HG03342 (cell line): ENCODE data around the gene CENPB.

Experiments used
- ATAC-seq: cut with Tn5 transposase; IDR thresholded peaks from one replicate; pipeline ENCODE4 v1.9.1; 2021; ENCODE audit warnings: mild to moderate bottlenecking, moderate library complexity; ENCODE audit not compliant: unreplicated experiment

The CENPB gene

GRCh38 chr20:3767427-3768341, 18.9 kb downstream of the CENPB start, which contains the start of gene ADISSP:
ADISSP (minus strand) TSS chr20:3767753; CDS start chr20:3760100, 7,653 bp downstream.
- ATAC-seq, result peak; percentile 93

GRCh38 chr20:3767110-3767426, 19.5 kb downstream of the CENPB start:
- ATAC-seq, result no peak

GRCh38 chr20:3766422-3767109, 20.0 kb downstream of the CENPB start:
- ATAC-seq, result no peak

GRCh38 chr20:3765171-3765882, 21.2 kb downstream of the CENPB start:
- ATAC-seq, result no peak

- no peak for ATAC-seq
Measured at GRCh38 chr20:3764659-3765058, 21.9 kb downstream of the CENPB start.

GRCh38 chr20:3763671-3764601, 22.6 kb downstream of the CENPB start:
- ATAC-seq, result no peak

- ATAC-seq, result no peak
Measured at GRCh38 chr20:3760655-3761348, 25.7 kb downstream of the CENPB start.

- no peak for ATAC-seq
Measured at GRCh38 chr20:3759884-3760283, 26.7 kb downstream of the CENPB start.

- ATAC-seq, result no peak
Measured at GRCh38 chr20:3759316-3759823, 27.2 kb downstream of the CENPB start.

GRCh38 chr20:3758566-3758965, 28.0 kb downstream of the CENPB start:
- no peak for ATAC-seq

- no peak for ATAC-seq
Measured at GRCh38 chr20:3757268-3757667, 29.3 kb downstream of the CENPB start.

- no peak for ATAC-seq
Measured at GRCh38 chr20:3755814-3756480, 30.6 kb downstream of the CENPB start.

GRCh38 chr20:3755269-3755668, 31.3 kb downstream of the CENPB start:
- ATAC-seq, result no peak

- no peak for ATAC-seq
Measured at GRCh38 chr20:3754276-3754630, 32.3 kb downstream of the CENPB start.

- ATAC-seq, result no peak
Measured at GRCh38 chr20:3753501-3754275, 32.9 kb downstream of the CENPB start.

- no peak for ATAC-seq
Measured at GRCh38 chr20:3753098-3753497, 33.4 kb downstream of the CENPB start.

- ATAC-seq, result no peak
Measured at GRCh38 chr20:3752386-3752759, 34.2 kb downstream of the CENPB start.

GRCh38 chr20:3751675-3752385, 34.7 kb downstream of the CENPB start:
- ATAC-seq, result no peak
